Keratinocyte (primary cell): ENCODE measurements around the gene TGM4.

Experiments used
- CTCF ChIP-seq, 3 experiments: IDR thresholded peaks in 1 of 3; conservative IDR thresholded peaks in 1 of 3; optimal IDR thresholded peaks in 1 of 3; 2 replicates in 2 of 3; 3 replicates in 1 of 3; pipeline versions ENCODE3 to v1.5.1; 2011; ENCODE audit warnings: low read length in 3 of 3, mild to moderate bottlenecking in 3 of 3, moderate library complexity in 2 of 3, control low read depth in 1 of 3, inconsistent platforms in 1 of 3; ENCODE audit not compliant: insufficient read depth in 2 of 3; ENCODE audit errors: extremely low read depth in 1 of 3
- EZH2 ChIP-seq: IDR thresholded peaks from one replicate; pipeline ENCODE4 v1.6.1; 2012; ENCODE audit warnings: inconsistent platforms, mild to moderate bottlenecking, low read length, moderate library complexity

GRCh38 chr3:44890852-44891251, 16.4 kb downstream of the TGM4 start:
- TF ChIP-seq CTCF (optimal IDR thresholded peaks at IDR 0.05 in 1 of 3, IDR thresholded peaks at IDR 0.05 in 1 of 3, conservative IDR thresholded peaks at IDR 0.05 in 1 of 3; ENCODE audit: extremely low read depth in 1 of 3, insufficient read depth in 2 of 3, low read length in 3 of 3) (no peak), EZH2 (no peak)
